H9 (cell line): ENCODE data around the gene EHD4. TPM values are rescaled to one million over a fixed set of nuclear protein-coding genes. Genes with fewer than 3 reads are reported as not detected.

Experiments
- DNase-seq: peaks from one replicate; pipeline ENCODE4 v3.0.0-alpha.2; 2017
- H2AFZ ChIP-seq: one replicate; pipeline ENCODE4 v1.6.1; 2013; ENCODE audit warnings: mild to moderate bottlenecking, low read length, control low read depth, moderate library complexity
- H2AK5ac ChIP-seq: 2 replicates; pipeline ENCODE4 v1.6.1; 2013; ENCODE audit warnings: low read length, control low read depth, mixed read lengths; ENCODE audit not compliant: insufficient read length
- H2BK120ac ChIP-seq: one replicate; pipeline ENCODE4 v1.6.1; 2013; ENCODE audit warnings: low read depth, mild to moderate bottlenecking, low read length, control low read depth, inconsistent platforms; ENCODE audit not compliant: poor library complexity, severe bottlenecking
- H2BK12ac ChIP-seq: 2 replicates; pipeline ENCODE4 v1.6.1; 2013; ENCODE audit warnings: low read length, control low read depth, mixed read lengths, low read depth; ENCODE audit not compliant: insufficient read length
- H2BK15ac ChIP-seq: 2 replicates; pipeline ENCODE4 v1.6.1; 2013; ENCODE audit warnings: low read depth, low read length, control low read depth
- H2BK20ac ChIP-seq: one replicate; pipeline ENCODE4 v1.6.1; 2013; ENCODE audit warnings: low read depth, mild to moderate bottlenecking, low read length, control low read depth, inconsistent platforms; ENCODE audit not compliant: poor library complexity, severe bottlenecking
- H2BK5ac ChIP-seq: 2 replicates; pipeline ENCODE4 v1.6.1; 2013; ENCODE audit warnings: low read length, control low read depth, mixed read lengths; ENCODE audit not compliant: insufficient read length
- H3K14ac ChIP-seq: 2 replicates; pipeline ENCODE4 v1.6.1; 2013; ENCODE audit warnings: low read length, control low read depth; ENCODE audit not compliant: insufficient read depth
- H3K18ac ChIP-seq: 2 replicates; pipeline ENCODE4 v1.6.1; 2013; ENCODE audit warnings: low read depth, mild to moderate bottlenecking, mixed read lengths, low read length, control low read depth; ENCODE audit not compliant: insufficient read length
- H3K23ac ChIP-seq: 2 replicates; pipeline ENCODE4 v1.6.1; 2013; ENCODE audit warnings: low read length, control low read depth, mixed read lengths, low read depth; ENCODE audit not compliant: insufficient read length
- H3K23me2 ChIP-seq: 2 replicates; pipeline ENCODE4 v1.6.1; 2013; ENCODE audit warnings: low read depth, mild to moderate bottlenecking, mixed read lengths, low read length, control low read depth; ENCODE audit not compliant: insufficient read length, poor library complexity, severe bottlenecking
- H3K27ac ChIP-seq: 2 replicates; pipeline ENCODE4 v1.5.1; 2013; ENCODE audit warnings: low read length, control low read depth, mixed read lengths, low read depth; ENCODE audit not compliant: insufficient read length
- H3K27me3 ChIP-seq: 2 replicates; pipeline ENCODE4 v1.6.1; 2013; ENCODE audit warnings: low read length, control low read depth, inconsistent platforms; ENCODE audit not compliant: insufficient read depth
- H3K4ac ChIP-seq: 2 replicates; pipeline ENCODE4 v1.6.1; 2013; ENCODE audit warnings: low read depth, mild to moderate bottlenecking, control low read depth, inconsistent platforms, low read length, moderate library complexity
- H3K4me1 ChIP-seq: 2 replicates; pipeline ENCODE4 v1.6.1; 2013; ENCODE audit warnings: low read length, control low read depth, inconsistent platforms; ENCODE audit not compliant: insufficient read depth
- H3K4me2 ChIP-seq: 2 replicates; pipeline ENCODE4 v1.6.1; 2013; ENCODE audit warnings: low read length, control low read depth, mixed read lengths; ENCODE audit not compliant: insufficient read length, insufficient read depth
- H3K56ac ChIP-seq: 2 replicates; pipeline ENCODE4 v1.6.1; 2013; ENCODE audit warnings: low read depth, mild to moderate bottlenecking, mixed read lengths, low read length, control low read depth; ENCODE audit not compliant: insufficient read length
- H3K79me1 ChIP-seq: 2 replicates; pipeline ENCODE4 v1.6.1; 2013; ENCODE audit warnings: low read depth, mild to moderate bottlenecking, moderate library complexity, low read length, control low read depth, inconsistent platforms; ENCODE audit not compliant: insufficient read depth, poor library complexity, severe bottlenecking
- H3K79me2 ChIP-seq: 2 replicates; pipeline ENCODE4 v1.6.1; 2013; ENCODE audit warnings: low read length, control low read depth, inconsistent platforms; ENCODE audit not compliant: insufficient read depth
- H3K9ac ChIP-seq: 2 replicates; pipeline ENCODE4 v1.6.1; 2013; ENCODE audit warnings: low read length, control low read depth, mixed read lengths; ENCODE audit not compliant: insufficient read length; ENCODE audit errors: extremely low read depth
- H3K9me3 ChIP-seq: one replicate; pipeline ENCODE4 v1.6.1; 2013; ENCODE audit warnings: low read depth, low read length, inconsistent platforms; ENCODE audit not compliant: control insufficient read depth
- H3T11ph ChIP-seq: one replicate; pipeline ENCODE4 v1.6.1; 2013; ENCODE audit warnings: mild to moderate bottlenecking, low read length, control low read depth, inconsistent platforms
- H4K20me1 ChIP-seq: one replicate; pipeline ENCODE4 v1.6.1; 2013; ENCODE audit not compliant: control insufficient read depth, insufficient read length, insufficient read depth
- H4K5ac ChIP-seq: 2 replicates; pipeline ENCODE4 v1.6.1; 2013; ENCODE audit warnings: low read depth, mild to moderate bottlenecking, mixed read lengths, low read length, control low read depth; ENCODE audit not compliant: insufficient read length
- H4K8ac ChIP-seq: replicated peaks from 2 replicates; pipeline ENCODE4 v1.6.1; 2013; ENCODE audit warnings: low read length, control low read depth, mixed read lengths, low read depth; ENCODE audit not compliant: insufficient read length
- H4K91ac ChIP-seq: 2 replicates; pipeline ENCODE4 v1.6.1; 2013; ENCODE audit warnings: low read depth, mild to moderate bottlenecking, moderate library complexity, mixed read lengths, low read length, control low read depth; ENCODE audit not compliant: insufficient read length
- H3K27ac Mint-ChIP-seq, 3 experiments: 2 replicates in 2 of 3; 3 replicates in 1 of 3; pipeline ENCODE4 v1.8.0; 2020 to 2021; ENCODE audit warnings: mixed read lengths in 3 of 3, mild to moderate bottlenecking in 1 of 3, moderate library complexity in 1 of 3
- H3K27me3 Mint-ChIP-seq: 2 replicates; pipeline ENCODE4 v1.8.0; 2021; ENCODE audit warnings: low read depth, mild to moderate bottlenecking, moderate library complexity, mixed read lengths
- H3K36me3 Mint-ChIP-seq, 3 experiments: 2 replicates in 2 of 3; 3 replicates in 1 of 3; pipeline ENCODE4 v1.8.0; 2020 to 2021; ENCODE audit warnings: low read depth in 3 of 3, mixed read lengths in 3 of 3; ENCODE audit not compliant: insufficient read depth in 1 of 3
- H3K4me1 Mint-ChIP-seq, 2 experiments: 2 replicates each; pipeline ENCODE4 v1.8.0; 2020; ENCODE audit warnings: mixed read lengths in 2 of 2
- H3K4me3 Mint-ChIP-seq, 2 experiments: 2 replicates in 1 of 2; 3 replicates in 1 of 2; pipeline ENCODE4 v1.8.0; 2020 to 2021; ENCODE audit warnings: mild to moderate bottlenecking in 2 of 2, mixed read lengths in 2 of 2, moderate library complexity in 1 of 2
- H3K9me3 Mint-ChIP-seq, 2 experiments: 2 replicates in 1 of 2; 3 replicates in 1 of 2; pipeline ENCODE4 v1.8.0; 2020; ENCODE audit warnings: mild to moderate bottlenecking in 2 of 2, mixed read lengths in 2 of 2, moderate library complexity in 1 of 2
- CTCF ChIP-seq: fragments of 200-600 bp; sonication (generic); conservative IDR thresholded peaks from 3 replicates; pipeline ENCODE4 v1.8.0; 2021; ENCODE audit warnings: antibody characterized with exemption, mild to moderate bottlenecking
- WGBS: extraction: QIAGEN DNeasy Blood & Tissue Kit; methylation state at CpG from one replicate; pipeline ENCODE4 v1.1.7; 2013; ENCODE audit warnings: missing lambda C conversion rate, low lambda C conversion rate, mixed read lengths; ENCODE audit not compliant: insufficient read length; ENCODE audit errors: extremely low coverage; 5-methylcytosine and 5-hydroxymethylcytosine counted together
- total RNA-seq: library from RNA; stranded (reverse); gene quantifications from 2 replicates; pipeline ENCODE4 v1.2.1, GENCODE V29; 2021

EHD4 gene
- total RNA-seq, 1 experiment from 2014 or later: 22.9 TPM

- Histone ChIP-seq H2BK15ac (no peak overlapping the region), H3K9me3 (no peaks in the 10 kb centered on the region), H3K14ac (no peak overlapping the region), H3K56ac (no peak overlapping the region), H3K23ac (no peak overlapping the region), H3K79me1 (no peaks in the 10 kb centered on the region), H4K91ac (no peak overlapping the region), H3K4me1 (0 out of 2 replicates have a peak, but pooled peaks cover 2% of the 10 kb centered on the region), H4K8ac (no peak overlapping the region), H4K20me1 (no peaks in the 10 kb centered on the region), H2BK120ac (no peak overlapping the region), H2AK5ac (no peak overlapping the region), H3K27ac (no peak overlapping the region), H2BK12ac (no peak overlapping the region), H3K27me3 (no peaks in the 10 kb centered on the region), H3T11ph (no peak overlapping the region), H3K23me2 (no peaks in the 10 kb centered on the region), H3K79me2 (no peaks in the 10 kb centered on the region), H3K18ac (no peak overlapping the region), H4K5ac (no peak overlapping the region), H3K4me2 (no peak overlapping the region), H2BK20ac (no peak overlapping the region), H3K9ac (no peak overlapping the region), H3K4ac (no peak overlapping the region), H2BK5ac (no peak overlapping the region), H2AFZ (no peak overlapping the region)
- Mint-ChIP-seq H3K4me3 (no peak overlapping the region), H3K4me1 (peaks cover 8 to 26% of the 10 kb centered on the region in 2 experiments), H3K27me3 (no peaks in the 10 kb centered on the region), H3K36me3 (peaks cover 4 to 33% (median 28%) of the 10 kb centered on the region in 3 experiments; a peak in 6 of 7 replicates), H3K27ac (no peak overlapping the region), H3K9me3 (no peaks in the 10 kb centered on the region)
- no peak for TF ChIP-seq CTCF
- DNase-seq: no peak
- no CpG with 5 or more reads among the region's 9 CpGs for WGBS
These were observed 32.4 kb downstream of the EHD4 start for GRCh38 chr15:41939986-41940385.
